ENCODE data around the gene ADAM23. TPM values are rescaled to one million over a fixed set of nuclear protein-coding genes. Genes with fewer than 3 reads are reported as not detected.

The ADAM23 gene
- polyA plus RNA-seq, 1 experiment = 1.3 TPM

- CTCF ChIA-PET = interaction anchor here (2.1 kb wide), 1 partner anchor 280 kb away, joined by 5 read pairs; no protein-coding TSS in a partner anchor
- peak overlapping the region; percentile 52 for H3K4me3 ChIP-seq (ENCODE audit: low read depth, low read length)
- POLR2A ChIA-PET = no interaction called here
- DNase-seq (ENCODE audit: low read depth) = no peak
- H3K36me3 ChIP-seq (ENCODE audit: control insufficient read depth, insufficient read depth, low read length) = no peaks in the 10 kb centered on the region
- peaks cover 9% of the 10 kb centered on the region for H3K27me3 ChIP-seq (ENCODE audit: control insufficient read depth, insufficient read depth, low read length)
- TF ChIP-seq CTCF (IDR thresholded peaks at IDR 0.05; ENCODE audit: insufficient read depth, low read depth, low read length) = no peak
Measured at GRCh38 chr2:206443735-206444527, 599 bp downstream of the ADAM23 start.

GRCh38 chr2:206445948-206446347, 2.6 kb downstream of the ADAM23 start:
- ChIA-PET CTCF (no interaction called here), POLR2A (no interaction called here)
- DNase-seq (ENCODE audit: low read depth) = no peak
- no peak overlapping the region for H3K4me3 ChIP-seq (ENCODE audit: low read depth, low read length)
- H3K27me3 ChIP-seq (ENCODE audit: control insufficient read depth, insufficient read depth, low read length) = peaks cover 6% of the 10 kb centered on the region
- TF ChIP-seq CTCF (IDR thresholded peaks at IDR 0.05; ENCODE audit: insufficient read depth, low read depth, low read length) = no peak
- H3K36me3 ChIP-seq (ENCODE audit: control insufficient read depth, insufficient read depth, low read length) = no peaks in the 10 kb centered on the region

DNA sequence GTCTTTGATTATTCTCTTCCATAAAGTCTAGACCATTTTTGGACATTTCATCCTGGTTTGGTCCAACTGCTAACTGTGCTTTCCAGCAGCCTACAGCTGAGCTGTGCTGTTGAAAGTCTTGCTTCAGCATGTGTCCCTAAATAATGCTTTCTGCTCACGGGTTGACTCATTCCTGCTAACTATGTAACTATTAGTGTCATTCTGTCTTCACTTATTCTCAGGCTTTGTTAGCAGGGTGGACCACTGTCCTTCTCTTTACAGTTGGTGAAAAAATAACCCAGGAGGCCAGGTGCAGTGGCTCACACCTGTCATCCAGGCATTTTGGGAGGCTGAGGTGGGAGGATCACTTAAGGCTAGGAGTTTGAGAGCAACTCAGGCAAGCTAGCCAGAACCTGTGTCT, 8.9 kb downstream of the ADAM23 start:
- no peak for TF ChIP-seq CTCF (IDR thresholded peaks at IDR 0.05; ENCODE audit: insufficient read depth, low read depth, low read length)
- ChIA-PET POLR2A (no interaction called here), CTCF (no interaction called here)
- DNase-seq (ENCODE audit: low read depth) = no peak
- no peaks in the 10 kb centered on the region for H3K27me3 ChIP-seq (ENCODE audit: control insufficient read depth, insufficient read depth, low read length)
- H3K36me3 ChIP-seq (ENCODE audit: control insufficient read depth, insufficient read depth, low read length) = no peaks in the 10 kb centered on the region
- no peak overlapping the region for H3K4me3 ChIP-seq (ENCODE audit: low read depth, low read length)

GRCh38 chr2:206452750-206453149, 9.4 kb downstream of the ADAM23 start:
- ChIA-PET CTCF (no interaction called here), POLR2A (no interaction called here)
- no peak overlapping the region for H3K4me3 ChIP-seq (ENCODE audit: low read depth, low read length)
- no peaks in the 10 kb centered on the region for H3K36me3 ChIP-seq (ENCODE audit: control insufficient read depth, insufficient read depth, low read length)
- TF ChIP-seq CTCF (IDR thresholded peaks at IDR 0.05; ENCODE audit: insufficient read depth, low read depth, low read length) = no peak
- no peak for DNase-seq (ENCODE audit: low read depth)
- no peaks in the 10 kb centered on the region for H3K27me3 ChIP-seq (ENCODE audit: control insufficient read depth, insufficient read depth, low read length)

GRCh38 chr2:206456078-206456754, 12.9 kb downstream of the ADAM23 start:
- ChIA-PET CTCF (no interaction called here), POLR2A (no interaction called here)
- no peaks in the 10 kb centered on the region for H3K36me3 ChIP-seq (ENCODE audit: control insufficient read depth, insufficient read depth, low read length)
- H3K27me3 ChIP-seq (ENCODE audit: control insufficient read depth, insufficient read depth, low read length) = no peaks in the 10 kb centered on the region
- H3K4me3 ChIP-seq (ENCODE audit: low read depth, low read length) = no peak overlapping the region
- TF ChIP-seq CTCF (IDR thresholded peaks at IDR 0.05; ENCODE audit: insufficient read depth, low read depth, low read length) = no peak
- DNase-seq (ENCODE audit: low read depth) = no peak

Data from BJ (cell line).